GM19035 (cell line): ENCODE results near the gene MAP3K20.
"Not testable (repeated sequence)": the region's sequence is repeated elsewhere in the genome, so short reads cannot be mapped to it uniquely, and the experiment has no call there.

Source experiments
- ATAC-seq: cut with Tn5 transposase; IDR thresholded peaks from one replicate; pipeline ENCODE4 v1.9.1; 2021; ENCODE audit not compliant: unreplicated experiment

The MAP3K20 gene

DNA sequence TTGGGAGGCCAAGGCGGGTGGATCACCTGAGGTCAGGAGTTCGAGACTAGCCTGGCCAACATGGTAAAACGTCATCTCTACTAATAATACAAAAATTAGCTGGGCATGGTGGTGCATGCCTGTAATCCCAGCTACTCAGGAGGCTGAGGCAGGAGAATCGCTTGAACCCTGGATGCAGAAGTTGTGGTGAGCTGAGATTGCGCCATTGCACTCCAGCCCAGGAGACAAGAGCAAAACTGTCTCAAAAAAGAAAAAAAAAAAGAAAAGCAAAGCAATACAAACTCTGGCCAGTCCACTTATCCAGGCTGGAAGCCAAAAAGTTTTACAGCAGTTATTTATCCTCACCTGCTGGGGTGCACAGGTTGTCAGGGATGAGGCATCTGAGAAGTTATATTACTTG lies 186.7 kb downstream of the MAP3K20 start:
- not testable (repeated sequence) for ATAC-seq

DNA sequence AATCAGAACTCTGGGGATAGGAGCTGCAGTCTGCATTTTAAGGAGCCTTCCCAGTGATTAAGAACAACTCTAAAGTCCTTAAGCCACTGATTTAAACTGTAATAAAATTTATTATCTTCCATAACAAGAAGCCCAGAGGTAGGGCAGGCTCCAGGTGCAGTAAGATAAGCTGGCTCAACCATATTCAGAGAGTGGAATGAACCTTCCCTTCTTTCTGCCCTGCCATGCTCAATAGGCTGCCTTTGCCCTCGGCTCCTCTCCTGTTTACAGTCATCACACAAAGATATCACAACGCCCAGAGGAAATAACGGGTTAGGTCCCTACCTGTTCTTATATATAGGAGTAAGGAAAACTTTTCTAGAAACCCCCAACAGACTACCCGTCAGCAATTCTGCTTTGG lies 188.5 kb downstream of the MAP3K20 start:
- ATAC-seq = no peak

GRCh38 chr2:173264603-173265366 lies 189.1 kb downstream of the MAP3K20 start:
- ATAC-seq = peak; percentile 93

DNA sequence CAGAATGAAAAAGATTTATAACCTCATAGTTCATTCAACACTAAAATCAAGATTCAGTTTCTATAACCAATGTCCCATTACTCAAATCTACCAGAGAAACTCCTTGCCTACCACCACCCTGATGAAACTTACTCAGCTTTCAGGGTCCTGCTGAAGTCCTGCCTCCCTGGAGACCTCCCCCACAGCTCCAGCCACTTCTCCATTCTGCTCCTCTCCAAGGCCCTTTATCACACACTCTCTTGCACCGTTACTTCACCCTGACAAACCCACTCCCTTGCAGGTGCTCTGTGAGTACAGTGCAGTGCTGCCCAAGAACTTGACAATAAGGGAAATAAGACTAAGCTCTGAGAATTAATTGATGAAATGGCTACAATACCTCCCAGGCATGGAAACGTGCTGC lies 195.5 kb downstream of the MAP3K20 start:
- no peak for ATAC-seq

GRCh38 chr2:173271825-173272224 lies 196.2 kb downstream of the MAP3K20 start:
- ATAC-seq = no peak

GRCh38 chr2:173272849-173273248 lies 197.2 kb downstream of the MAP3K20 start:
- ATAC-seq = no peak

DNA sequence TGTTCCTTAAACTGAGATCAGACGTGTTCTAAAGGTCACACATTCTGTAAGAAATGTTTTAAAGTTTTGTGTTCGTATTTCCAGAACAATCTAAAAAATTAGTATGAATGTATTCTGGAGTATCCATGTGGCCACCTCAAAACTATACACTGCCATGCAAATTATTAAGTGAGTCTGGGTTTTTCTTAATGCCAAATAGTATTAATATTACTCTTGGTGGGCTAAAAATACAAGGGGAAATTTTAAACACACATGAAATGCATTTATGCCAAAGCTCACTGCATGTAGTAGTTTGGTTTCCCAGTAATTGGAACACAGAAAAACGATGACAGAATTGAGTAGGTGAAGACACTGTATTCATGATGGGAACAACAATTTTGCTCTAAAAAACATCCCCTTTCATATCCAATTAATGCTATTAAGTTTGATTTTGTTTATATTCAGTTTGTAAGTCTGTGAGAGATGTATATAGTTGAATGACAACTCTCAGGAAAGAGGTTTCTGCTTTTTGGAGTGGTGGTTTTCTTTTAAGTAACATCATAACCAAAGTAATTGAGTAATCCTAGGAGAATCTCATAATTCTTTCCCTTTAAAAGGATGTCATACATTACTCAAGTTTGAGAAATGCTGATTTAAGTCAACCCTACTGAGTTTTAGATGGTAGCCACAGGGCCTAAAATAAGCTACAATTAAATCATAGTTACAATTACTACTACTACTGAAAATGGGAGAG lies 203.3 kb downstream of the MAP3K20 start:
- ATAC-seq = no peak

DNA sequence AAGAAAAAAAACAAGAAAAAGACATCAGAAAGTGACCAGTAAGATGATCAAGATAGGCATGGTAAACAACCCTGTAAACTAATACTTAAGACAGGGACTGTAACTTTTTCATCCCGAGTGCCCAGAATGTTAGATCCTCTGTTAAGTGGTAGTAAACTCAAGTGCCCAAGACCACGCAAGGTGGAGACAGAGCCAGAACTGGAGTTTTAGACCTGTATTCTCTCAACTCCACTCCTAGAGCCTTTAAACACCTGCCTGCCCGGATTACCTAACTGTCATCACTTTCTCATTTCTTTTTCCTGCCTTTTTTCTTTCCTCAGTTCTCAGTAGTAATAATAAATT lies 203.9 kb downstream of the MAP3K20 start:
- ATAC-seq = no peak

DNA sequence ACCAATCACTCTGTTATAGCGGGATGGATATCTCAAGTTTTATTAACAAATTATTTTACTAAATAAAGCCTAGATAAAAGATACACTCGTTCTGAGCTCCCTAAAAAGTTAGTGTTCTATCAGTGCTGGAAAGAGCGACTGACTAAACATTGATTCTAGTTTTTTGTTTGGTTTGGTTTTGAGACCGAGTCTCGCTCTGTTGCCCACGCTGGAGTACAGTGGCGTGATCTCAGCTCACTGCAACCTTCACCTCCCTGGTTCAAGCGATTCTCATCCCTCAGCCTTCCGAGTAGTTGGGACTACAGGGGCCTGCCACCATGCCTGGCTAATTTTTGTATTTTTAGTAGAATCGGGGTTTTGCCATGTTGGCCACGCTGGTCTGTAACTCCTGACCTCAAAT lies 205.2 kb downstream of the MAP3K20 start:
- no peak for ATAC-seq

DNA sequence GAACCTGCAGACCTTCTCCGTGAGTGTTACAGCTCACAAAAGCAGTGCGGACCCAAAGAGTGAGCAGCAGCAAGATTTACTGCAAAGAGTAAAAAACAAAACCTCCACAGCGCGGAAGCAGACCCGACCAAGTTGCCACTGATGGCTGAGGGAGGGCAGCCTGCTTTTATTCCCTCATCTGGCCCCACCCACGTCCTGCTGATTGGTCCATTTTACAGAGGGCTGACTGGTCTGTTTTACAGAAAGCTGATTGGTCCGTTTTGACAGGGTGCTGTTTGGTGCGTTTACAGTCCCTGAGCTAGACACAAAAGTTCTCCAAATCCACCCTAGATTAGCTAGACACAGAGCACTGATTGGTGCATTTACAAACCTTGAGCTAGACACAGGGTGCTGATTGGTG lies 206.3 kb downstream of the MAP3K20 start:
- ATAC-seq = not testable (repeated sequence)

DNA sequence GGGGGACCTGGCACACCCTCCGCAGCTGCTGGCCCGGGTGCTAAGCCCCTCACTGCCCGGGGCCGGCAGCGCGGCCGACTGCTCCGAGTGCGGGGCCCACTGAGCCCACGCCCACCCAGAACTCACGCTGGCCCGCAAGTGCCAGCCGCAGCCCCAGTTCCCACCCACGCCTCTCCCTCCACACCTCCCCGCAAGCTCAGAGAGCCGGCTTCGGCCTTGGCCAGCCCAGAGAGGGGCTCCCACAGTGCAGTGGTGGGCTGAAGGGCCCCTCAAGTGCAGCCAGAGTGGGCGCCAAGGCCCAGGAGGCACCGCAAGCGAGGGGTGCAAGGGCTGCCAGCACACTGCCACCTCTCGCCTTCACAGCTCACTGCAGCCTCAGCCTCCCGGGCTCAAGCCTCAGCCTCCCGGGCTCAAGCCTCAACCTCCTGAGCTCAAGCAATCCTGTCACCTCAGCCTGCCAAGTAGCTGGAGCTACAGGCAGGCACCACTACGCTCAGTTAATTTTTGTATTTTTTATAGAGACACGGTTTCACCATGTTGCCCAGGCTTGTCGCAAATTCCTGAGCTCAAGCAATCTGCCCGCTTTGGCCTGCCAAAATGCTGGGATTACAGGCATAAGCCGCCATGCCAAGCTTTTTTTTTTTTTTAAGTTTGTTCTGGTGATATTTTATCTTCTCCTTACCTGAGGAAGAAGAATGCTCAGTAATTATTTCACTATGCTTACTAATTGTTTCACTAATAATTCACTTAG lies 207.3 kb downstream of the MAP3K20 start:
- ATAC-seq = no peak

- ATAC-seq = peak; percentile 74
These were observed 210.6 kb downstream of the MAP3K20 start for GRCh38 chr2:173286153-173286809.

DNA sequence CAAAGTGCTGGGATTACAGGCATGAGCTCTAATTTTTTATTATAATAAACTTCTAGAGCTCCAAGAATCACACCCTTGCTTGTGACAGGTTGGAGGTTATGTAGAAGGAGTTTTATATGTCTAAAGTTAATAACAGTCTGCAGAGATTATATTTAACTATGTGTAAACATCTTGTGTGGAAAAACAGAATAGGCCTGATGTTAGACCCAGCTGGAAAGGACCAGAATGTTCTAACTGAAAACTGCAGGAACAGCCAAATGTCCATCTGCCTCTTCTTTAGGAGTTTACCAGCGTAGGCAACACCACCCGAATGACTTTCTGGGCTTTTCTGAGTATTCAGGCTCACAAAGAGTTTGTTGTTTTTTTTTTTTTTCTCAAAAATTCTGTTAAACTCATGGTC lies 211.9 kb downstream of the MAP3K20 start:
- ATAC-seq = no peak

- no peak for ATAC-seq
These were observed 212.9 kb downstream of the MAP3K20 start for GRCh38 chr2:173288561-173288960.

DNA sequence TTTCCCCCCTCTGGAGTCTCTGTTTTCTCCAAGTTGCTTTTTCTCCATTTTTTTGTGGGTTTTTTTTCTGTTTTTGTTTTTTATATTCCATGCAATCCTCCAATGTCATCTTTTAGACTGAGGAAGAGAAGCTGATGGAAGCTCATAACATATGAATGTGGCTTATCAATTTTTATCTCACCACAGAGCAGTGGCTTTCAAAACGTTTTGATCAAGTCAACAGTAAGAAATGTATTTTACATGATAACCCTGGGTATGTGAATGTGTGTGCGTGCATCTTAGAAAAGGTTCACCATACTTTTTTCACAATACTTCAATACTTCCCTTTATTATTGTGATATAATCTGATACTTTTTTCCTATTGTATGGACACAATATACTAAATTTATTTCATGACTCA lies 214.4 kb downstream of the MAP3K20 start:
- ATAC-seq = no peak

DNA sequence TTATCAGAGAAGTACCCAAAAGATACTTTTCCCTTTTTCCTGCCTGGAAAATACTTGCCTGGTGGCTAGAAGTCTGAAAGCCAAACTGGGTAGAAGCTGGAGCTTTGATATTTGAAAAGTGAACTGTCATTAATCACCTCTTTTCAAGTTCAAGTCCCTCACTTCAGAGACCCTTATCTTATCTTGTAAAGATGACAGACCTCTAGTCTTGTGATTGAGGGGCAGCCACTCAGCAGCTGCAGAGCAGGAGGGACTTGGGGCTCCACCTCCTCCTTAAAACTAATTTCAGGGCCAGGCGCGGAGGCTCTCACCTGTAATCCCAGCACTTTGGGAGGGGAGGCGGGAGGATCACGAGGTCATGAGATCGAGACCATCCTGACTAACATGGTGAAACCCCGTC lies 214.9 kb downstream of the MAP3K20 start:
- no peak for ATAC-seq

GRCh38 chr2:173291412-173291811 lies 215.8 kb downstream of the MAP3K20 start:
- no peak for ATAC-seq

- no peak for ATAC-seq
These were observed 220.6 kb downstream of the MAP3K20 start for GRCh38 chr2:173296235-173296634.

DNA sequence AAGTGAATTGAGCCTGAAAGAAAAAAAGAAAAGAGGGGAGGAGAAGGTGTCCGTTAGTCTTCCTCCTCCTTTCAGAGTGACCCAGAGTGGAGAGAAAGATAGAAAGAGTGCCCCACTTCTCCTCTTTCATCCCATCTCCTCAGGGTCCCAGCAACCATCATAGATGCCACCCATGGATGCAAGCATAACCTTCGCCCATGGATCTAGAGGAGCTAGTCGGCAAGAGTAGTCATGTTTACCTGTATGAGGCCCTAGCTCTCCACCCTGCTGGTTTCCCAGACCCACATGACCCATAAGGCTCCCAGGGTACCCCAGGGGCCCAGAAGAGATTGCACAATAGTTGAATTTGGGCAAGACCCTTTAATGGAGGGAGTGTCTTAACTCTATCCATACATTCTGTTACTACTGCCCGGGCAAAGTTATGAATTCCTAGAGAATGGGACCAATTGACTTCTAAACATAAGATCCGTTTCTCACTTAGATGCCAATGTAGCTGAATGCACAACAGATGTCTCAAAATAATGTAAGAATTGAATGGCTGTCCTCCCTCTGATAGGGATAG lies 223.0 kb downstream of the MAP3K20 start:
- no peak for ATAC-seq

DNA sequence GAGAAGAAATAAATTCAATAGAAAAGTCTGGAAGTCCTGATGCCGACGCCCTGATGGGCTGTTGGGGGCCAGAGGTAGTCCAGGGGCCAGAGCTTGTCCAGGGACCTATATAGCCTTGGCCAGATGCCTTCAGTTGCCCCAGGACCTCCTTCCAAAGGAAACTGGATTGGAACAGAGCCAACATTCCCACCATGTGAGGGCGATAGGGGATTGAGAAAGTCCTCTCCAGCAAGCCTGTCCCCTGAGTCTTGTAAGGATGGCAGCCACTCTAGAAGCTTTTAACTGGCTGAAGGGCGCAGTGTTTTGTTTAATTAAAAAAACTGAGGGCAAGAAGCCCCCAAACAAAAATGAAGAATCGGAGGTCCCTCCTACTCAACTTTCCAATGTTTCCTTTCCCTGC lies 224.1 kb downstream of the MAP3K20 start:
- no peak for ATAC-seq

- no peak for ATAC-seq
These were observed 224.8 kb downstream of the MAP3K20 start for GRCh38 chr2:173300458-173300857.
